Amniotic stem cell (primary cell): ENCODE data around the gene PPP3R1.

Experiments used
- DNase-seq: peaks from one replicate; lab custom pipeline; 2025; lab: John Stamatoyannopoulos, UW

PPP3R1 gene

DNA sequence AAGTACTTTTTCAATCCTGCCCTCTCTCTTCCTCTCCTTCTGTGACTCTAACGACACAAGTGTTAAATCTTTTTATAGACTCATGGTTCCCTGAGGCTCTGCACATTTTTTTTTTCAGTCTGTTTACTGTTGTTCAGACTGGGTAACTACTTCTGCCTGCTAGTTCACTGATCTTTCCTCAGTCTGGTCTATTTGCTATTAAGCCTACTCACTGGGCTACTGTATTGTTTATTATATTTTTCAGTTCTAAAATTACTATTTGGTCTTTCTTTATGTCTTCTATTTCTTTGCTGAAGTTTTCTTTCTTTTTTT, 21.3 kb downstream of the PPP3R1 start:
- no peak for DNase-seq

DNA sequence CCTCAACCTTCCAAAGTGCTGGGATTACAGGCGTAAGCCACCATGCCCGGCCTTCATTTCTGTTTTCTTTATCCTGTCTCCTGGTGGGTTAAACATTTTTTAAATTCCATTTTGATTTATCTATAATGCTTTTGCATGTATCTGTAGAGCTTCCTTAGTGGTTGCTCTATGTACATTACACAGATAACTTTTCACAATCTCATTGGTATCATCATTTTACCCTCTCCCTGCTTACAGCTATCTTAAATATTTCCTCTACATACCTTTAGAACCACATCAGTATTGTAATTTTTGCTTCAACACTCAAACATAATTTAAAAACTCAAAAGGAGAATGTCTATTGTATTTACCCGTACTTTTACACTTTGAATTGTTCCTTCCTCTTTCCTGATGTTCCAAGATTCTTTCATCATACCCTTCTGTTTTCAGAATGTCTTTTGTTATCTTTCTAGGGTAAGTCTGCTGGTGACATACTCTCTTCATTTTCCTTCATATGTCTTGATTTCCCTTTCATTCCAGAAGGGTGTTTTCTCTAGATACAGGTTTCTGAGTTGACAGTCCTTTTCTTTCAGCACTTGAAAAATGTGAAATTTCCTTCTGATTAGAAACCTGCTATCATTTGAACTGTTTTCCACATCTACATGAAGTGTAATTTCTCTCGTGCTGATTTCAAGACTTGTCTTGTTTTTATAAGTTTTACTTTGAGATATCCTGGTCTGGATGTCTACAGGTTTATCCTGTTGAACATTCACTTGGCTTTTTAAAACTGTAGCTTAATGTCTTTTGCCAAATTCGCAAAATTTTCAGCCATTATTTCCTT, 21.9 kb downstream of the PPP3R1 start:
- no peak for DNase-seq

DNA sequence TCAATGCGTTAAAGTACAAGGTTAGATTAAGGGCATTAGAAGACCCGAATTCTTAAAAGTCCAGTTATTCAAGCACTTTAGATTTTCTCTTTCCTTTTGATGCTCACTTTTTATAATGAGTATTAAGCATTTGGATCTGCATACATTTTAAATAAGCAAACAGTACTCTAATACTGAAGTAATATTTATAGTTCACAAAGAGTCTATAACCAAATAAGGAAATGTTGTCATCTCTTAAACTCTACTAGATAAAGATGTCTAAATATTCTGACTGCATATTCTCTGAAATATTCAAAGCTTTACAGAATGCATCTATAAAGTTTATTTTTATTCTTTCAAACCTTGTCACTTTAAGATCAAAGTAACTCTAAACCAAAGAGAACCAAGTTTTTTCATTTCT, 25.5 kb downstream of the PPP3R1 start:
- DNase-seq, result no peak

DNA sequence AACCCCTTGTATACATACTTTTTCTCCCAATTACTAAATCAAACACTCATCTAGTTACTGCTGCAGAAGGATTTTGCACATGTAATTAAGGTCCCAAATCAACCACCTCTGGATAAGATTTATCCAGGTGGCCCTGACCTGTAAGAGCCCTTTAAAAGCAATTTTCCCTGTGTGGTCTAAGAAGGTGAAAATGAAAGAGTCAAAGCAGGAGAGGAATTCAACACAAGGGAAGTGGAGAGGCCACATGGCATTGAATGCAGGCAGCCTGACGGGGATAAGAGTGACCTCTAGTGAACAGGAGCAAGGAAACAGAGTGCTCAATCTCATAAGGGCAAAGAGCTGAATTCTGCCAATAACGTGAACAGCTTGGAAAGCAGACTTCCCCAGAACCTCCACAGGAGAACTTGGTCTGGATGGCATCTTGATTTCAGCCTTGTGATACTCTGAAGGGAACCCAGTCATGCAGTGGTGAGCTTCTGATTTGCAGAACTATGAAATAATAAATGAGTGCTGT, 27.2 kb downstream of the PPP3R1 start:
- no peak for DNase-seq

DNA sequence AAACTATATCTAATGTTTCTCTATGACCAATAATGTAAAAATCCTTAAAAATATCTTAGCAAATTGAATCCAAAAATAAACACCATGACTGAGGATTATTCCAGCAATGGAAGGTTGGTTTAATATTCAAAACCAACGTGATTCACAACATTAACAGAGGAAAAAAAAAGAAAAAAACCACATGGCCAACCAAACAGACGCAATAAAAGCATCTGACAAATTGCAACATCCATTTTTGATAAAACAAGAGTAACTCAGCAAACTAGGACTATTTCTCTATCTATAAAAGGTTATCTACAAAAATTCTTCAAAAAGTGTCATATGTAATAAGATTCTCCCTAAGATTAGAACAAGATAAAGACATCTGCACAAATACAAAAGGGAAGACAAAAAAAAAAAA, 28.9 kb downstream of the PPP3R1 start:
- no peak for DNase-seq

DNA sequence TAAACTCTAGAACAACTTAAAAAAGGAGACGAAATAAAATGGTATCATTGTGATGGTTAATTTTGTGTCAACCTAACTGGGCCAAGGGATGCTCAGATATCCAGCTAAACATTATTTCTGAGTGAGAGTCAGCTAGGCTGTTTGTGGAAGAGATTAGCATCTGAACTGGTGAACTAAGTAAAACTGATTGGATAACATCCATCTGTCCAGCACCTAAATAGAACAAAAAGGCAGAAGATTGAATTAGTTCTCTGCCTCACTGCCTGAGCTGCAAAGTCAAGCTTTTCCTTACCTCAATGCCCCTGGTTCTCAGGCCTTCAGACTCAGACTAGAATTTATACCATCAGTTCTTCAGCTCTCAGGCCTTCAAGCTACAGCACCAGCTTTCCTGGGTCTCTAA, 30.0 kb downstream of the PPP3R1 start:
- DNase-seq, result no peak

DNA sequence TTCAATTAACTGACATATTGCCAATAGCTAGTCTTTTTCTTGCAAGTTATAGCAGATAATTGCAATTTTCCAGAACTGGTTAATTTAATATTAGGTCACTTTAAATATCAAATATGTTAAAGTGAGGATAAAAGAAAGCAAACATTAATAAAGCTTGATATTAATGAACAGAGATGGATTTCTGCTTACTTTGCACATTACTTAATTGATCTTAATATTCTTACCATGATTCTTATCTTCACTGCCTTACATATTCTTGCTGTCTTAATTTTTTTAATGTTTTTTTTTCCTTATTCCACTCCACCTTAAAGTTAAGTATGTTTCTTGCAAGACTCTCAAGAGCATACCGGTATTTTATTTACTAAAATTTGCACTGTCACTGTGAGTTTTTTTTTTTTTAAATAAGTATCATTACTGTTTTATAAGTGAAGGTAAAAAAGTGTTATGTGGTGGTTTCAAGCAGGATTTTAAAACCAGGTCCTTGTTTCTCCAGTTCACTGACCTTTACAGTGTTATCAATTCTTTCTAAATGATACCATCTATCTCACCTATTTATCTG, 33.9 kb downstream of the PPP3R1 start:
- no peak for DNase-seq

DNA sequence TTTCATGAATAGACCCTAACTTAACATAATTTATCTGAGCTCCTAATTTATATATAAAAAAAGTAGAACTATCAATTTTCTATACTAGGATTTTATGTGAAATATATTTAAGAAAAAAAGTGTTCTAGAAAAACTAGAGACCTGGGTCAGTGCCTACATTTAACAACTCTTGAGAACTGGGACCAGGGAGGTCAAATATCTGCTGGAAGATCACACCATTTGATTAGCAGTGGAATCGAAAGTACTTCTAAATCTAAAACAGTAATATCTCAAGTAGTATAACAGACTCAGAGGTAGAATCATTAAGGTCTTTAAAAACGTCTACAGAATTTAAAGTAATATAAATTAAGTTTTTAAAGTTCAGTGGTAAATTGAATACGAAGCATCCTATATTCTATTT, 34.6 kb downstream of the PPP3R1 start:
- DNase-seq, result no peak

DNA sequence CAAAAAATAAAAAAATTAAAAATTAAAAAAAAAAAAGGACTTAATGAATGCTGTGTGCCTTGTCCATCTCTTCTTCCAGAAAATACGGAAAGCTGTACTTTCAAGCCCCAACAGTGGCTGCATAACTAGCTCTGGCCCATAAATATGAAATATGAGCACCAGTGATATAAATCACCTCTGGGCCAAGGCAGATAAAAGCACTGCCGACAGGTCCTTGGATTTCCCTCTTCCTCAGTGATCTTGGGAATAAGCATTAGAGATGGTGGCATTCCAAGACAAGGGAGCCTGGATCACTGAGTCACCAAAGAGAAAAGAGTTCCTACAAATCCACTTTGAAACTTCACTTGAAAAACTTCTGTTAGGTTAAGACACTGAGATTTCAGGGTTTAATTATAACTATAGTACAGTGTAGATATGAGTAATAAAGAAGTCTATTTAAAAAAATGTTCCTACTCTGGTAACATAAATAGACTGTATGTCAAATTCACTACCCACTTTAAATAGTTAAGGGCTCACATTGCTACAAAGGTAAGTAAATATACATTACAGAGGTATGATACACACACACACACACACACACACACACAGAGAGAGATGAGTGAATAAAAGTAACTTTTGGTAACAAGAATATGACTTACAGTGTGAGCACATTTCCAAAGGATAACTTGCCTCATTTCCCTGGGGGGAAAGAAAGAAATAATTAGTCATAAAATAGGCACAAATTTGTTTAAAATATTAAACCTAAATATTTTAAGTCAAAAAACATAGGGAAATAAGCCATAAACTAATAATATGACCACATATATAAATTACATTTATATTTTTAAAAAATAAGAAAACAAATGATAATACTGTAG, 35.6 kb downstream of the PPP3R1 start:
- DNase-seq, result no peak

DNA sequence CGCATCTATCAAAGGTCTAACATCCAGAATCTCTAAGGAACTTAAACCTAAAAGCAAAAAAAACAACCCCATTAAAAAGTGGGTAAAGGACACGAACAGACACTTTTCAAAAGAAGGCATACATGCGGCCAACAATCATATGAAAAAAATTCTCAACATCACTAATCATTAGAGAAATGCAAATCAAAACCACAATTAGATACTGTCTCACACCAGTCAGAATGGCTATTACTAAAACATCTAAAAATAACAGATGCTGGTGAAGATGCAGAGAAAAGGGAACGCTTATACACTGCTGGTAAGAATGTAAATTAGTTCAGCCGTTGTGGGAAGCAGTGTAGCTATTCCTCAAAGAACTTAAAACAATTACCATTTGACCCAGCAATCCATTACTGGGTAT, 38.0 kb downstream of the PPP3R1 start:
- no peak for DNase-seq

DNA sequence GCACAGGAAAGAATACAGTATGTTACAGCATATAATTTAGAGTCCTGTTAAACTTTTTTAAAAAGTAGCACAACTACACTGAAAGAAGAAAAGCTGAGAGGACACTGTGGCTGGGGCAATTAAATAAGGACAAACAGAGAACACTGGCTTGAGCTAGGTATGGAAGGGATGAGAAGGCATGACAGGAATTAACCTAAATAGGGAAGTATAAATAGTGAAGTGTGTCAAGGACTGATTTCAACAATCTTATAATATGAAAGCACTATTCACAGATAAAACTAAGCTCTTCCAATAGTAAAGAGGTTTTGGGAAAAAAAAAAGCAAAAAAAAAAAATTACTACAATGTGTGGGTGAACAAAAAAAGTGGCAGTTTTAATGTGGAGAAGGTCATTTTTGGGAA, 45.5 kb downstream of the PPP3R1 start:
- no peak for DNase-seq

DNA sequence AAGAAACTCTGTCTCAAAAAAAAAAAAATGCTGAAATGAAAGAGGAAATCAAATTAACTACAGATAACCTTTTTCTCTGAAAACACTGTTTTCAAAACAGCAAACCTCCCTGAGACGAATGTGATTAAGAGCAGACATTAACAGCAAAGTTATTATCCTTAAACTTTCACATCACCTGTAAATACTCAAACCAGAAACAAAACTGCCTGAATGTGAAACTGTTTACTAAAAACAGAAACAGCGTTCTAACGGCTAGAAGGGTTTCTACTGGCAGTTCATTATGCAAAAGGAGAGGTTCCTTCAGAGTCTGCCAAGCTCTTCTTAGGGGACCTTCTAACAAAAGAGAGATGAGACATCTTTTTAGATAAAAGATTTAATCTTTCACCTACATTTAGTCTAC, 48.7 kb downstream of the PPP3R1 start:
- no peak for DNase-seq

DNA sequence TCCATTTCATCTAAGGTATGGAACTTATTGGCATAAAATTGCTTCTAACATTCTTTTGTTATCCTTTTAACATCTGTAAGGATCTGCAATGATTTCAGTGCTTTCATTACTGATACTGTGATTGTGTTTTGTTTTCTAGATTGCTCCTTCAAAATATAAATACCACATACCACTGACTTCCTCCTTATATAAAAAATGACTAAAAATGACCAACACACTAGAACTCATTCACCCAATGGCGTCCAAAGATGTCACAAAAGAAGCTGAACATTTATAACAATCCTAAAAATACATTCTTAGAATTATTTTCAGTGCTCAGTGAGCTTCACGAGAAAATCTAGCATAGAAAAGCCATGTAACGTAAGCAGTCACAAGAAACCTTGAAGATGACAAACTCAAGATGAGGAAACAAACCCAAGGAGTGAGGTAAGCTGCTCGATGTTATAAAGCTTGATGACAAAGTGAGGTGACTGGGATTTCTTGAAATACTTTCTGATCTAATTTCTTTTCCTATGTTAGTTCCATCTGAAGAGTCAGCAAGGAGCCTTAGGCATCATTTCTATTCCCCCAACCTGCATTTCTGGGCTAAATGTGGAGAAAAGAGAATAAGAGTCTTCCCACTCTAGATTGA, 52.1 kb downstream of the PPP3R1 start:
- DNase-seq, result no peak

DNA sequence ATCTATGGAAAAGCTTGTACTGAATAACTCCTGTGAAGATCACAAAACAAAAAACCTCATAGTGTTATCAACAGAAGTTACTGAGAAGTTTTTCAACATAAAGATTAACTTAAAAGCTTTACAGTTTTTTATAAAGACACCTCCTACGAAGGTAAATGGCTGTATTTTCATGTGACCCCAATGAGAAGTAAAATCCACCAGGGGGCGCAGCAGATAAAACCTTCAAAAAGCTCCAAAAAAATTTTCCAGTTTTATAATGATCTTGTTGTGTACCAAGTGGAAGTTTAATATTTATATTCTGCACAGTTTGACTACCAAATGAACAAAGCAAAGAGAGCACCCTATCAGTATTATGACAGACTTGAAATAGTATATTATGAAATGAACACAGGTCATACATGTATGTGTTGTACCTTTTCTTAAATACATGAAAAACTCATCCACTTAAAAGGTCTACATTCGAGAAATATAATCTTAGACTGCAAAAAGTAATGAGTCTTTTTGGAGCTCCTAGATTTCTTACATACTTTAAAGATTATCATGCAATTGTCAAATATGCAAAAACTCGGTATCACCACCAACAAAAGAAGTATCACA, 56.1 kb downstream of the PPP3R1 start:
- DNase-seq, result no peak

DNA sequence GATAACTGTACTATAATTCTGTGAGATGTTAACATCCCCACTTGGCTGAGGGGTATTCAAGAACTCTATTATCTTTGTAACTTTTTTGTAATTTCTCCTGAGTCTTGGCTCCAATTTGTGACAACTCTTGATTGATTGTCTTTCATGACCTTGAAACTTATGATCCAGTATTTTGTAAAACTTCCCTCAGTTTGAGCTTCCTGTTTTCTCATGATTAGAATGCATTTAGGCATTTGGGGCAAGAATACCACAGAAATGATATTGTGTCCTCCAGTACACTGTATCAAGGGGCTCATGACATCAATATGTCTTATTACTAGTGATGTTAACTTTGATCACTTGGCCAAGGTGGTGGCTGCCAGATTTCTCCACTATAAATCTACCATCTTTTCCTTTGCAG, 57.2 kb downstream of the PPP3R1 start:
- DNase-seq, result no peak

DNA sequence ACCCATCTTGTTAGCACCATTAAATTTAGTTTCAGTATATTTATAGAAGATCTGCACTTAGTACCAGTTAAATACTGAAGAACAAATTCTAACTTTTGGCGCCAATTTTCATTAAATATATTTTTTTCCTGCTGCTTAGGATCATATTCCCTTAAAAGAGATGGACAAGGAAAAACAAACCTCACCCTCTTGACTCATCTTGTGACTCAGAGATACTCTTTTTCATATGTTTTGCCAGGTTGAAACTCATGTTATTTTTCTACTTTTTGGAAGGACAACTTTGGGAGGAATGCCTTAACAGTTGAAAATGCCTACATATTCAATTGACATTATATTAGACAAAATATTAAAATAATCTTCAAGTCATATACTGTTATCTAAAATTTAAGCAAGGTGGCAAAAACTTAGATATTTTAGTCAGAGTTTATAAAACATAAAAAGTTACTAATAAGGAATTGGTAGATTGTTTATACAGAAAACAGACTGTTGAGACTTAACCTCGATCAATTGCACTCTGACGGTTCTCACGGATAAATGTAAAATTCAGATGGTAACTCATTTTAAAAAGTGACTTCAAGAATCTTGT, 58.5 kb downstream of the PPP3R1 start:
- DNase-seq, result no peak

DNA sequence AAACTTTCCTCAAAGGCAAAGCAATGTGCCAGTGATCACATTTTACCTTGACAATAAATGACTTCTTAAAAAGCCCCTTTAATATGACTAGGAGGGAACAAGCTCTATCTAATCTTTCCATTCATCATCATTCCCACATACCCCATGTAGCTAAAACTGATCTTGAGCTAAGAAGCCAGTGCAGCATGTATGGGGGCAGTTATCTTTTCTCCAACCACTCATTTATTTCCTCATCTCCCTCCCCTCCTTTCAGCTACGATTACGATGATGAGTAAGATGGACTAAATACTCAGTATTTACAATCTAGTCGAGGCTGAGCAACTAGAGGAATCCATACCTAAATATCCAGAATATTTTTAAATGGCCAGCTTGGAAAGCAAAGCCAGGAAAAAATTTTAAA, 59.2 kb downstream of the PPP3R1 start:
- DNase-seq, result no peak

DNA sequence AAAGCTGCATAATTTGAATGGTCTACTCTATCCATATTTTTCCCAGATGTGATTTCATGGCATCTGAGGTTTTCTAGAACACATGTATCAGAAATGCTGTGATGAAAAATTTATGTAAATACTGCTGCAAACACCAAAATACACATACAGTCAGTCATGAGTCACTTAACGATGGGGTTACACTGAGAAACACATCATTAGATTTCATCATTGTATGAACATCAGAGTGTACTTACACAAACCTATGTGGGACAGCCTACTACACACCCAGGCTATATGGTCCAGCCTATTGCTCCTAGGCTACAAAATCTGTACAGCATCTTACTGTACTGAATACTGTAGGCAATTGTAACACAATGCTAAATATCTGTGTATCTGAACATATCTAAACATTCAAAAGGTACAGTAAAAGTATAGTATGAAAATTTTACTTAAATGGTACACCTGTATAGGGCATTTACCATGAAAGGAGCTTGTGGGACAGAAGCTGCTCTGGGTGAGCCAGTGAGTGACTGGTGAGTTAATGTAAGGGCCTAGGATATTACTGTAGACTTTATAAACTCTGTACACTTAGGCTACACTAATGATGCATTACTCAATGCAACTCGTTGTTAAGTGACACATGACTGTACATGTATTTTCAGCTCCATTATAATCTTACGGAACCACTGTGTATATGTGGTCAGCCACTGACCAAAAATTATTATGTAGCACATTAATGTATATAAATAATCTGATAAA, 61.2 kb downstream of the PPP3R1 start:
- no peak for DNase-seq

DNA sequence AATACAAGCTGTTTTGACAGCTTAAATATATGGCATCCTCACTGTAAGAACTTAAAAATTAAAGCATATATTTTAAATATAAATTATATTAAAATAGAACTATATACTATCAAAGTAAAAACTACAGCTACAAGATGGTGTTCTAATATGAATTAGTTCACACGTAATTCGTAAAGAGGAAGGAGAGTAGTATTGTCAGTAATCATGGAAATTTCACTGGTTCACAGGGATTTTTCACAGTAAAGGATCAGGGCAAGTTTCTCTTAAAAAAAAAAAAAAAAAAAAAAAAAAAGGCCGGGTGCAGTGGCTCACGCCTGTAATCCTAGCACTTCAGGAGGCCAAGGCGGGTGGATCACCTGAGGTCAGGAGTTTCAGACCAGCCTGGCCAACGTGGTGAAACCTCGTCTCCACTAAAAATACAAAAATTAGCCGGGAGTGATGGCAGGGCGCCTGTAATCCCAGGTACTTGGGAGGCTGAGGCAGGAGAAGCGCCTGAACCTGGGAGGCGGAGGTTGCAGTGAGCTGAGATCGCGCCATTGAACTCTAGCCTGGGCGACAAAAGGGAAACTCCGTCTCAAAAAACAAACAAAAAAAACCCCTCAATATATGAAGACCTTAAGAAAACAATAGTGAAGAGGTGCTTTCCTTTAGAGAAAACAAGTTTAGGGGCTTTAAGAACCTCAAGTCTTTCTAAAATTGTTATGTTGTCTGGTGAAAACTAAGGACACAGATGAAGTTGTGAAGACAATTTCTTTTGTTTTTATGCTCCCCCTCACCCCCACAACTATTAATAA, 62.1 kb downstream of the PPP3R1 start:
- DNase-seq, result no peak

DNA sequence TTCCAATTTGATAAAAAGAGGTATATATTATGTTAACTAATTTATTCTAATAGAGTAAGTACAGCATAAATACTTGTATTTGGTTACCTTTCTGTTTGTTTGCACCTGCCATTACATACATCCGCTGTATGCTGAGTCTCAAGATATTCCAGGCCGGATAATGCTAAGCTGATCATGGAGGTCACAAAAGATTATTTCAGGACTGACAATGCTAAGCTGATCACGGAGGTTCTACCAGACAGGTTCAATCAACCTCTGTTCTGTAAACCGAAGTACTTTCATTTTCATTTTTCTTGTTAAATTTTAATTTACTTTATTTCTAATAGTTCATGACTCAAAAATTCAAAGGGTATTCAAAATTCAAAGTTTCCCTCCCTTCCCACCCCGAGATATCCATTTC, 63.5 kb downstream of the PPP3R1 start:
- no peak for DNase-seq
